ENCODE results near the gene ABCA8.
"Not testable (repeated sequence)": the region's sequence is repeated elsewhere in the genome, so short reads cannot be mapped to it uniquely, and the experiment has no call there.

The ABCA8 gene

DNA sequence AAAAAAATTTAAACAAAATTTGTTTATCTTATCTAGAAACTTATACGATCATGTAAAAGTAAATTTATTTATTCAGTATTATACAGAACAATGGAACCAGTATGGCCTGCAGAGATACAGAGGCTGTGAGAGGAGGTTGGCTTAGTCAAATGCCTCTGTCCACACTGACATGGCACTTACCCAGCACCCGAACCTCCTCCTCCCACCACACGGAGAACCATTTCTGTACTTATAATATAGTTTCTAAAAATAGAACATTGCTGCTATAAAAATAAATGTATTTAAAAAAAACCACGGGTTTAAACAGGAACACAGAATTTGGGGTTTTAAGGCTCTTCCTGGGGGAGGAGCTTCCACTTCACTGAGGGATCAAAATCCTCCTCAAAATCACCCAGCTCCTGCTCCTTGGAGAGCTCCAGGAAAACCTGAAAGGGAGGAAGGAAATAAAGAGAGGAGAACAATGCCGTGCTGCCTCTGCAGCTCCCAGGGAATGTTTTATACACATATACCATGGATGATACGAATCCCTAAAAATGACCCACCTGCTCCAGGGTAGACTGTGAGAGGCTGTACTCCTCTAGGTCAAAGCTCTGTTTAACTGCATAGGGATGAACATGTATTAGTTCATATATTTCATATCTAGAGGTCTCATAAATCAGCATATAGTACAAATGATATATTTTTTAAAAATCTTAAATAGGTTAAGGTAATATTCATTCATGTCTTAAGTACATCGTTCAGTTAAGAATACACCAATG lies 87.3 kb downstream of the ABCA8 start:
- DNase-seq (ENCODE audit: low spot score), result no peak

DNA sequence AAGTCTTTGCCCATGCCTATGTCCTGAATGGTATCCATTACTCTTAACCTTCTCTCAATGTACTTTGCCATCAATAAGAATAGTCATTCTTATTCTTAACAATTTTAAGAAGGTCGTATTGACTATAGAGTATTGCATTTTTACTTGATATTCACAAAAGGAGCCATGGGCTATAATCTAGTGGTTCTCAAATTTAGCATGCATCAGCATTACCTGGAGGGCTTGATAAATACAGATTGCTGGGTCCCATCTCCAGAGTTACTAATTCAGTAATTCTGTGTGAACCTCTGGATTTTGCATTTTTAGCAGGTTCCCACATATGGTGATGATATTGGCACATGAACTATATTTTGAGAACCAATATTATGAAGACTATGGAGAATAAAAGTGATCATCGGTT lies 89.6 kb downstream of the ABCA8 start:
- DNase-seq (ENCODE audit: low spot score), result no peak

DNA sequence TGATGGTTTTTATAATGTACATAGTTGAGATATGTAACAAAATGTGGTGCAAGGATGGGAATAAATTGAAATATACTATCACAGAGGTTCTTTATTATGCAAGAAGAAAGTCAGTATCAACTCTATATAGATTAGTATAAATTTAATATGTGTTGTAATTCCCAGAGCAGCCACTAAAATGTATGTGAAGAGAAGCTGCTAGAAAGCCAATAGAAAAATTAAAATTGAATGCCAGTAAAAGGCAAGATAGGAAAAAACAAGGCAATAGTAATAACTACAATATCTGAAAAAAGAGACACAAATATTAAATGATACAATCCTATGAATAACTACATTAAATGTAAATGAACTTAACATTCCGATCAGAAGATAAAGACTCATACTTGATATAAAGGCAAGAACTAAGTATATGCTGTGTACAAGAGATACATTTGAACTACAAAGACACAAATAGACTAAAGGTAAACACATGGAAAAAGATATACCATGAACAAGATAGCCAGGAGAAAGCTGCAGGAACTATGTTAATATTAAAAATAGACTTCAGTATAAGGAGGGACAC lies 92.0 kb downstream of the ABCA8 start:
- DNase-seq (ENCODE audit: low spot score), result no peak

DNA sequence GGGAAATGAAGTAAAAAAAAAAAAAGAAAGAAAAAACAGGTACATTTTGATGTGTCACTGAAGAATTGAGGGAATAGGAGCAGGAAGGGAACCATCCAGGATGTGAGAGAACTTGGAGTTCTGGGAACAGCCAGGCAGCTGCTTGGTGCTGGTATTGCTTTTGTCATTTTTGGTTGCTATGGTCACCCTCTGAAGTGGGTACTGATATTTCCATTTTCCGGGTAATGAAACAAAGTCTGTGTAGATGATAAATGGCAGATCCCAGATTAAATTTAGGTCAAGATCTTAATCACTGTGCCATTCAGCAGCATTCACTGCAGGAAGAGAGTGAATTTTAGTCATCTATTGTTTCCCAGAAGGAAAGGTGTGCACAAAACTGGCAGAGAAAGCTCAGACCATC lies 93.6 kb downstream of the ABCA8 start:
- no peak for DNase-seq (ENCODE audit: low spot score)

DNA sequence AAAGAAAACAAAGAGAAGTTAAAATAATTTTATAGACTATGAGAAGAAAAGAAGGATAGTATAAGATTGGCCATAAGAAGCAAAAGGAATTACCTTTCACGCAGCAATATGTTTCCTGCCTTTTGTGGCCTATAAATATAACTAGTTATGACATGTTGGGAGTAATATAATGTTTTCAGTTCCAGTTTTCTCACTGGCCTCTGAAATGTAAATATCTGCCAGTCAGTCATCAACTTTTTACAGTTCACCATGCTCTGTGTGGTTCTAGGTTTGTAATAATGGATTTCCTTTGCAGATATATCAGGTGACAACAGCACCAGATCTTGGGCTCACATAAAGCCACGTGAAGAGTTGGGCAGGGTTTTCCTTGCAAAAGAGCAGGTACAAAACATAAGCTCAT lies 94.3 kb downstream of the ABCA8 start:
- no peak for DNase-seq (ENCODE audit: low spot score)

DNA sequence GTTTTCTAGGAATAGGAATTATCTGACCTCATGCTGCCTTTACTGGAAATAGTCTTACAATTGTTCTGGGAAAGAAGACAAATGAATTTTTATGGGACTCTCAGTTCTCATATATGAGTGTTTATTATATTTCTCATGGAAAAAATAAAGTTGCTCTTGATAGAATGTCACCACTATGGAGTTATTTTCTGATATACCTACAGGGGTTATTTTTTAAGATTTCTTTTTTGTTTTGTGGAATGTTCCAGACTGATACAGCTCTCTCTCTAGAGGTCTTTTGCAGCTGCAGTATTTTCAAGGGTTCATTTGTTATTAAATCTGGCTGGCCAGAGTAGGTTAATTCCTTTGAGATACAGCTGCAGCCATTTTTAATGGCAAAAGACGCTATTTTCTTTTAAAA lies 100.7 kb downstream of the ABCA8 start:
- DNase-seq (ENCODE audit: low spot score), result no peak

DNA sequence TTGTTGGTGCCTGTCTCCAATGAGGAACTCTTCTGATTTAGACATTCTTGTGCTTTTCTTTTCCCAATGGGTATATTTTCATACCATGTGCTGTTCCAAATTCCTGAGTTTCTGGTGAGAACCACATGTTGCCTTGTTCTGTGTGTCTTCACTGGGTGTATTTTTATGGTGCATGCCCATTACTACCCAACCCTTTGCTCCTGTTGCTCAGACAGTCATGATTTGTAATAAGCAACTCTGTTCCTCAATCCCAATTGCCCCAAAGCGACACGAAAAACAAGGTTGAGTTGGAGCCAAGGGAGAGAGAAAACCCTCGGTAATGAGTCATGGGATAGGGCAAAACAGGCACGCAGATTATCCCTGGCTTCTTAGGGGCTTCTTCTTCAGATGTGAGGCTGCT lies 101.8 kb downstream of the ABCA8 start:
- no peak for DNase-seq (ENCODE audit: low spot score)

DNA sequence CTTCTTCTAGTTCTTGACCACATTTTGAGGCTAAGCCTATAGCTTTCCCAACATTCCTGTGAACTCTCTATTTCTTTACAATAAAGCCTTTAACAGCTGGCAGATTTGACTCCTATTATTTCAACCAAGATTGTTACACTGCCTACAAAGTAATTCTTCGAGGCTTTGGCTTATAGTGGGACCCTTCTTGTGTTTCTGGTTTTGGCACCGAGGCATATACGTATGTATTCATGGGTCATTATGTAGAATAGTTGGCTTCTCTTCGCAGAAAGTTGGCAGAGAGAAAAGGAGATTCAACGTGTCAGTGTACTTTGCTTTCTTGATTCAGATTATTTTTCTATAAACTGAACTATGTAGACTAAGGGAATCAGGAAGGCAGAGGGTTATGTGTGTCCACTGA lies 102.2 kb downstream of the ABCA8 start:
- no peak for DNase-seq (ENCODE audit: low spot score)

DNA sequence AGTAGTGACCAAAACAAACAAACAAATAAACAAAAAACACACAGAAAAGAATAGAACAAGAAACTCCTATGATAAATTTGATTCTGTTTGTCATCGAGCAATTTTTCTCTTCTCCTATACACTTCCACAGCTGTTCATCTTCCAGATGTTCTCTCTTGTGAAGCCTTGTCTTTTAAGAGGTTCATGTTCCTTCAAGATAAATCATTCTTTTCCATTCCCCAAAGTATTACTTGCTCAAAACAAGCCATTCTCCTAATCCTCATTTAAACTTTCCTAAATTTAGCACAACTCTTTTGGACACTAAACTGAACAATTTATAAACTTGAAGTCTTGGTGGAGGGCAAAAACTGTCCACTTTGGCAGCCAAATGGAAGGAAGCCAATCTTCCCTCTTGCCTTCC lies 103.3 kb downstream of the ABCA8 start:
- DNase-seq (ENCODE audit: low spot score), result no peak

DNA sequence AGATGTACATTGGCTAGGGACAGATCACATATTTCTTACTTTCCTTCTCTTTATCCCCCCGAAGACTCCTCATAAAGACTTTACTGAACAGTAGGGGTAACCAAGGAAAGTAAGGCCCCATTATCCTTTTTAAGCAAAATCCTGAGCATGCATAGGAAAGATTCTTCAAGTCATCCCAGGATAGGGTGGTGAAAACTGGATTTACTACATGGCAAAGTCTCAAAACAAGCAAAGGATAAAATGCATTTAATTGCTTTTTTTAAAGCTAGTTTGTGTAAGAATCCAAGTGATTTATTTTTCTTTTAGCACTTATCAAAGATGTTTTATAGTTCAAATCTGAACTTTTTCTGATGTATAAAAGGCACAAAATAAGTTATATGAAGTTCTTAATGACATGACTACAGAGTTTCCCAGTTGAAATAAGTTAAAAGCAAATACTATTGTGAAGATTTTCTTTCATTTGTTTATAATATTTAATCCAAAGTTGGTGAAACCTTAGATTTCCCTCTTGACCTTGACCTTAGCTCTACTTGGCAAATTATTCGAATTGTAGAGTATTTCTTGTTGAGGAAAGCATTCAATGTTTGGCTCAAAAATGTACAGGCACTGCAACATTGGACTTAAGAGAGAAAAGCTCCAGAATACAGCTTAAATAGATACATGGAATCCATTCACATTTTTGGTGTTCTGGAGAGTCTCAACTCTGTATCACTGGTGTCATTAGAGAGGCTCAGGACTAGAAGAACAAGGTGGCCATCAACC lies 104.3 kb downstream of the ABCA8 start:
- DNase-seq (ENCODE audit: low spot score), result no peak

DNA sequence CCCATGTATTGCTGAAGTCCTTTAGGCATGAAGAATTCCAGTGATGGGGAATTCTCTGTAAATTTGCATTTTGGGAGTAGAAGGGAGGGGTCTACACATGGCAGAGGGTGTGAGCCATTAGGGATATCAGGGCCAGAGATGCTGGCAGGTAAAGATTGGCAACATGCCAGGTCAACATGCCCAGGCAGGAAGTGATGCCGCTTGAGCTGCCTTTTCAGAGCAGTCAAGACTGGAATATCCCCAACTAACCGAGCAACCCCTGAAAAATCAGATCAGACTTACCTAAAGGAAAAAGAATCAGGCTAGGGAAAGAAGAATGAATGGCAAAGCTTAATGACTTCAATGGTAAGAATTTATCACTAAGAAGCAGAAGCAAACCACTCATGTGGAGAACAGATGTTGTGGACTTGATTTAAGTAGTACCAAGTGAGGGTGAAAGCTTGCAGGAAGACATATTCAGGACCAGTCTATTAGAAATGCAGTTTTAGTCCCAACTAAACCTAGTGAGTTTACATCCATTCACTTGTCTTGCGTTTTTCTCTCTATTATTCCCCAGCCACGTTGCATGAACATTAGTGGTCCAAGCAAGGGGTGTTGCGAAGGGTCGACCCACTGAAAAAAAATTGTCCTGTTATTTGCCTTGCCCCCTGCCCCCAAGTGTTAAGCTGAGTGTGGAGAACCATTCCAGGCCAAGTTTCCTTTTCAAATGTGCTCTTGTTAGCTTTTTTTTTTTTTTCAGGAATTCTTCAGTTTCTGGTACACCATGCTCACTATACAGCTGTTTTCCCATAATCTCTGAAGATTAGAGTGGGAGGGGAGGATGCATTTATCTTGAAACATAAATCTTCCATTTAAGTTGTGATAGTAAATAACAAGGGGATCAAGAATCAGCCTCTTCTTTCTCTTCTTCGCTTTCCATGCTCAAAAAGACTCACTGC lies 105.2 kb downstream of the ABCA8 start:
- no peak for DNase-seq (ENCODE audit: low spot score)

DNA sequence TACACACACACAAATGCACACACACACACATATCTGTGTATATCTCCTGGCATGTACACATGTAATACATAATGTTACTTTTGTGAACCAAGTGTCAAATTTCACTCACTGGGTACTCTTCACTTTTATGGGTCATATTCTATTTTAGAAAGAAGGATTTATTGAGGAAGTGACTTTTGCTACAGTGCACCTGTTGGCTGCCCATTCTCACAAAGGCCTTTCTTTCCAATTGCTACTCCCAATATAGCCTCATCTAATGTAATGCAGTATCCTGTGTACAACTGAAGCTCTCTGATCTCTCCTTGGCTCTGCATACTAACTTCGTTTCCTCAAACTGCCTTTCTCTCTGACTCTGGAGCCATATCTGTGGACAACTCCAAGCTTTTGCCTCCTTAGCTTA lies 107.5 kb downstream of the ABCA8 start:
- no peak for DNase-seq (ENCODE audit: low spot score)

DNA sequence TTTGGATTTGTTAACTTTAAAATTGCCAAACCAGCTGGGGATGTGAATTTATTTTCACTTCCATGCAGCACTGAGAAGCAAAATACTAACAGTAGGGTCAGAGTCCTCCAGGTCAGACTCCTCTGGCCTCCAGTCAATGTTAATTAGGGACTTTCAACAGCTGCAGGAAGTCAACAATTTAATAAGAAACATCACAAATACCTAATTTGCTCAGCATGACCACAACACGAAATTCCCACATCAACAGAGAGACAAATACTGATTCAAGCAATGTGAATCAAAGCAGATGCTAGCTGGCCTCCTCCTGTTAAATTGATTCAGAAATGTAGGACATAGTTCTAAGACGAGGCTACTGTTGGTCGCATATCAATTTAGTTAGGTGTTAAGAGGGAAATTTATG lies 111.7 kb downstream of the ABCA8 start:
- DNase-seq (ENCODE audit: low spot score), result no peak

DNA sequence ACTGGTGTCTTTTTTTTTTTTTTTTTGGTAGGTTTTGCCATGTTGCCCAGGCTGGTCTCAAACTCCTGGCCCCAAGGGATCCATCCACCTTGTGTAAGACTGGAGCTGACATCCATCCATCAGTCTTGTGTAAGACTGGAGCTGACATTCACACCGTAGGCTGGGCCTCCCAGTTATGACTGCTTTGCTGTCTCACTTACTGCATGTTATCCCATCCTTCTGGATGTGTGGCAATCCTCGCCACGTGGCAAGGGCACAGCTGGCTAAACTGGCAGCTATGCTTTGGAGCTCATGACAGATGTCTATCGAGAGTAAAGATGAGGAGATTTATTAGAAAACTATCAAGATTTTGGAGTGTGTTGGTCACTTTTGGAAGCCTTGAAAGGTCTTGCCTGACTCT lies 115.1 kb downstream of the ABCA8 start:
- DNase-seq (ENCODE audit: low spot score), result no peak

DNA sequence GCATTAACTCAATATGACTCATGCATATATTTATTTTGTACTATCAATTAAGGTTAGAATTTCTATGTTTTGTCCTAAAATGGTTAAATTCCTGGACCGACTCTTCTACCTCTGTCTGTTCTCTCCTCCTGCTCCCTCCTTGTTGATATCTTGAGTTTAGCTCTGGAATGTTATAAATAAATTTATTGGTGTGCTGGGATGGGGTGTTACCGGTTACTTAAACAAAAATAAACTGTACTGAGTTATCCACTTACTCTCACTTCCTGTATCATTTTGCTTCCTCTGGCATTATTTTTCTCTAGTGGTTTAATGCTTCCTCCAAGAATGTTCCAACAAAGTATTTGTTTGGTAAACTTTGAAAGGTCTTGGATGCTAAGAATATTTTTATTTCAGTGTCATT lies 120.1 kb downstream of the ABCA8 start:
- DNase-seq (ENCODE audit: low spot score), result no peak

DNA sequence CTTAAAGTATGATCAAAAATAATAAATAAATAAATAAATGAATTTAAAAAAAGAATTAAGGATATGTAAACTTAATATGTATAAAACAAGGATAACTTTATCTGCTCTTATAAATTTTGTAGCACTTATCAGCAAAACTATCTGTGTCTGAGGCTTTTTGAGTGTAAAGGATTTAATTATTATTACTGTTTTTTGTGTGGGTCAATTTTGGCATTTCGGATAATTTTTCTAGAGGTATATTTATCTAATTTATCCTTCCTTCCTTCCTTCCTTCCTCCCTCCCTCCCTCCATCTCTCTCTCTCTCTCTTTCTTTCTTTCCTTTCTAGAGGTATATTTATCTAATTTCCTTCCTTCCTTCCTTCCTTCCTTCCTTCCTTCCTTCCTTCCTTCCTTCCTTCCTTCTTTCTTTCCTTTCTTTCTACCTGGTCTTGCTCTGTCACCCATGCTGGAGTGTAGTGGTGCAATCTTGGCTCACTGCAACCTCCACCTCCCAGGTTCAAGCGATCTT lies 120.8 kb downstream of the ABCA8 start:
- no peak for DNase-seq (ENCODE audit: low spot score)

DNA sequence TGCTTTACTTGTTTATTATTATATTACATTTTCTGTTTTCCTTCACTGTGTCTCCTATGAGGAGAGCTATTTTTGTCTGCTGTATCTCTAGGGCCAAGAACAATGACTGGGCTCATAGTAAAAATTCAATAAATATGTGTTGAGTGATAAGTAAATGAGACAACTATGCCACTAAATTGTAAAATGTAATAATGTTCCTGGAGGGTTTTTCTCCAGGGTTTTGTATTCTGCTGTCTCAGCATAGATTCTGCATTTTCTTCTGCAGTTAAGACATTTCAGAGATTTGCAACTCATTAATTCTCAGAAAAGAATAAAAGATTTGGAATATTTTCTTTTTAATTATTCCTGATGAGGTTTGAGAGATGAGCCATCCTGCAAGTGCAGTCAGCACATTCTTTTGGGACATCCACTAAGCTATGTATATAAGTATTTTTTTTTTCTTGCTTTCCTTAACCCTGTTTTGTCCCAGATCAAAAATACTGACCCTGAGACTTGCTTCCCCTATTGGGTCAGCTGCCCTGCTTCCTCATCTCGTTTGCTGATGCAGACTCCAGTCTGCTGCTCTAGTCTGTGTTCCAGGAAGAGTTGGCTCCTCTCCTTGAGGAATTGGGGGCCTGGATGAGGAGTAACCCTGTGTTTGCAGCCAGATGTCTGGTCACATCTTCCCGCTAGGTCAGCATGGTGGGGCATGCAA lies 122.9 kb downstream of the ABCA8 start:
- DNase-seq (ENCODE audit: low spot score), result no peak

DNA sequence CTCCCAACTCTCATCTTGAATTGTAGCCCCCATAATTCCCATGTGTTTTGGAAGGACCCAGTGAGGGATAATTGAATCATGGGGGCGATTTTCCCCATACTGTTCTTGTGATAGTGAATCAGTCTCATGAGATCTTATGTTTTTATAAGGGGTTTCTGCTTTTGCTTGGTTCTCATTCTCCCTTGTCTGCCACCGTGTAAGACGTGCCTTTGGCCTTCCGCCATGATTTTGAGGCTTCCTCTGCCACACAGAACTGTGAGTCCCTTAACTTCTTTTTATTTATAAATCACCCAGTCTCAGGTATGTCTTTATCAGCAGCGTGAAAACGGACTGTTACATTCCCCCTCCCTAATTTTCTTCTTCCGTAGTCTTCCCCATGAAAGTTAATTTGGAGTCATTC lies 124.0 kb downstream of the ABCA8 start:
- no peak for DNase-seq (ENCODE audit: low spot score)

DNA sequence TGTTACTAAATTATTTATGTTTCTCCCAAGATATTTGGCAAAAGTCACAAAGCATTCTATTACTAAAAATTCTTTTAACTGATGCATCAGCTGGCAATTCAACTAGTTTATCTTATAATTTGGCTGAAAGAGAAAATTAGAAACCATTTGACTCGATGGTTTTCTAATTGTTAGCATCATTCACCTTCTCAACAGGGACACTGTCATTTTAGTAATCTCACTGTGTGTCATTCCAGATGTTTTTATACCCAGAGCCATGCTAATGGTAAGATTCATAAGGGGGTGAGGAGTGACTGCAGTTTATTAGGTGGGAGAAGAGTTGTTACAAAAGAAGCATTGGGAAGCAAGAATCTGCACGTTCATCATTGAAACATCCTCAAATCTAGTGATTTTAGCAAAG lies 124.9 kb downstream of the ABCA8 start:
- no peak for DNase-seq (ENCODE audit: low spot score)

DNA sequence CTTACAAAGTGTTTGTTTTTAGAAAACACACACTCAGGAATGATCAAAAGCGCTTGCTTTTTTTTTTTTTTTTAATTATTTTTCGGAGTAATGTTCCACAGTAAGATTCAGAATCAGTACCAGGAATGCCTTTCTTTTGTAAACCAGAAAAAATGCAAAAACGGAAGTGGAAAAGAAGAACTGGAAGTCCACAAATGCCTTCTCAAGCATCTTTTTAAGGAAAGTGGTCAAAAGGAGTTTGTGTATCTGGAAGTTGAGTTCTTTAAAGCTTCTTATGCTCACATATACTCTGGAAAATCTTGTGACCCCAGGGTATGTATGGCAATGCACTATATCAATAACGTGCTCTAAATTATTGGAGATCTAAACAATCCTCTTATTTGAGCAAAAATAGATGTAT lies 126.0 kb downstream of the ABCA8 start:
- no peak for DNase-seq (ENCODE audit: low spot score)

DNA sequence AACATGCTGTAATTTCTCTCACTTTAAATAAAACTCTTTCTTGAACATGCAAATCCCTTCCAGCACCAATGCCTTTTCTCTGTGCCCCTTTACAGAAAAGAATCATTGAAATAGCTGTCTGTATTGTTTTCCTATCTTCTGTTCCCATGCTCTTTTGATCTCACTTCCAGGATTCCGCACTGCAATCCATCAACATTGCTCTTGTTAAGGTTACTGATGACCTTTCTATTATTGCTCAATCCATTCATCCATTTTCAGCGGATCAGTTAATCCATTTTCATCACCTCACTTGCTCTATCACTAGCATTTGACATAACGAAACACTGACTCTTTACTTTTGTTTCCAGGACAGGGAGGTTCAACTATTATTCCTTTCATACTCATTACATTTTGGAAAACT lies 130.5 kb downstream of the ABCA8 start:
- DNase-seq (ENCODE audit: low spot score), result no peak

DNA sequence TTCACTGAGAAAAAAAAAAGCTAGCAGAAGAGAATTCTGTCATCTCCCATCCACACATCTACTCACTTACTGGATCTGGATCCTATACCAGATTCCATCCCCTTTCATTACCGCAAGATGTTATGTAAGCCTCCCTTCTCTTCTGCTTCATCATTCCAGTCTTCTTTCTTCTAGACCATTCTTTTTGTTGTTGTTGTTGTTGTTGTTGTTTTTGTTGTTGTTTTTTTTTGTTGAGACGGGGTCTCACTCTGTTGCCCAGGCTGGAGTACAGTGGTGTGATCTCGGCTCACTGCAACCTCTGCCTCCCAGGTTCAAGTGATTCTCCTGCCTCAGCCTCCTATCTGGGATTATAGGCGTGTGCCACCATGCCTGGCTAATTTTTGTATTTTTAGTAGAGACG lies 131.0 kb downstream of the ABCA8 start:
- DNase-seq (ENCODE audit: low spot score), result not testable (repeated sequence)
